ENCODE results near the gene RAPGEF1. TPM values are rescaled to one million over a fixed set of nuclear protein-coding genes. Genes with fewer than 3 reads are reported as not detected.

The RAPGEF1 gene
- total RNA-seq, 1 donor from 2014 or later: 33.3 TPM

DNA sequence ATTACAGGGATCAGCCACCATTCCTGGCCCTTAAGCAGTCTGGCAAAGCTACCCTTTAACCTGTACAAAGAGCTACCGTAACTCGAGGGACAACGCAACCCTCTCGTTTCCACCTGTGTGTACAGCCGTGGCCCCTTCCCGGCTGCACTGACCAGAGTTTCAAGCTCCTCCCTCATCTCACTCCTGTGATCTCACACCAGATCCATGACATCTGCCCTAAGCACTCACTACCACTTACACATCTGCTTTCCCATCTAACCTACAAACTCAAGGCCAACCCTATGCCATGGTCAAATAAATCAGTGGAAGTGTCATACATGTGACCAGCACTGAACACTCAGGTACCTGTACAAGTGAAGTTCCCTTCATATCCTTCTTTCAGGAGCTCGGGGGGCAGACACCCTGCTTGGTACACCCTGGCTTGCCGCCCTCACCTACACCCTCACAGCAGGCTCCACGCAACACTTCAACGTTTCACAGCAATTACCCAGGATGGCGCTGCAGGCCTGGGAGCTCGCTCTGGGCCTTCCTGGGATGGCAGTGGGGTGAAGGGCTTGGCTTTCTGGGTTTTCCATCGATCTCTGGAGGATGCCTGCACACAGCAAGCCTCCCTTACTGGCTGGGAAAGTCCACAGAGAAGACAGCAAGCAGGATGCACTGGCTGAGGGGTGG, 132.8 kb downstream of the RAPGEF1 start:
- H3K79me2 ChIP-seq (ENCODE audit: low read depth): no peaks in the 10 kb centered on the region
- Mint-ChIP-seq H3K27ac (peak overlapping the region; percentile 6), H3K36me3 (peaks cover 7% of the 10 kb centered on the region), H3K9me3 (no peaks in the 10 kb centered on the region), H3K4me1 (peaks cover 28% of the 10 kb centered on the region), H3K27me3 (ENCODE audit: insufficient read depth, low read depth) (peaks cover 10% of the 10 kb centered on the region), H3K4me3 (no peak overlapping the region)
- H3K4me3 ChIP-seq: no peak overlapping the region
- peaks cover 27% of the 10 kb centered on the region for H3K4me1 ChIP-seq
- H3K36me3 ChIP-seq: no peaks in the 10 kb centered on the region
- H3K4me2 ChIP-seq: no peak overlapping the region
- H3K27ac ChIP-seq: no peak overlapping the region
- peaks cover 15% of the 10 kb centered on the region for H3F3A ChIP-seq (ENCODE audit: low read depth)
- no peak overlapping the region for H2AFZ ChIP-seq (replicated peaks)
- DNase-seq (ENCODE audit: low spot score): no peak
- no peaks in the 10 kb centered on the region for H3K9me3 ChIP-seq (ENCODE audit: low read depth)
- no peaks in the 10 kb centered on the region for H4K20me1 ChIP-seq (ENCODE audit: low read depth)
- H3K27me3 ChIP-seq: no peaks in the 10 kb centered on the region
- TF ChIP-seq EZH2 (IDR thresholded peaks at IDR 0.05) (no peak), EZH2phosphoT487 (IDR thresholded peaks at IDR 0.05) (no peak)
- TF ChIP-seq, protein P1, sequence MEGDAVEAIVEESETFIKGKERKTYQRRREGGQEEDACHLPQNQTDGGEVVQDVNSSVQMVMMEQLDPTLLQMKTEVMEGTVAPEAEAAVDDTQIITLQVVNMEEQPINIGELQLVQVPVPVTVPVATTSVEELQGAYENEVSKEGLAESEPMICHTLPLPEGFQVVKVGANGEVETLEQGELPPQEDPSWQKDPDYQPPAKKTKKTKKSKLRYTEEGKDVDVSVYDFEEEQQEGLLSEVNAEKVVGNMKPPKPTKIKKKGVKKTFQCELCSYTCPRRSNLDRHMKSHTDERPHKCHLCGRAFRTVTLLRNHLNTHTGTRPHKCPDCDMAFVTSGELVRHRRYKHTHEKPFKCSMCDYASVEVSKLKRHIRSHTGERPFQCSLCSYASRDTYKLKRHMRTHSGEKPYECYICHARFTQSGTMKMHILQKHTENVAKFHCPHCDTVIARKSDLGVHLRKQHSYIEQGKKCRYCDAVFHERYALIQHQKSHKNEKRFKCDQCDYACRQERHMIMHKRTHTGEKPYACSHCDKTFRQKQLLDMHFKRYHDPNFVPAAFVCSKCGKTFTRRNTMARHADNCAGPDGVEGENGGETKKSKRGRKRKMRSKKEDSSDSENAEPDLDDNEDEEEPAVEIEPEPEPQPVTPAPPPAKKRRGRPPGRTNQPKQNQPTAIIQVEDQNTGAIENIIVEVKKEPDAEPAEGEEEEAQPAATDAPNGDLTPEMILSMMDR (IDR thresholded peaks at IDR 0.05): no peak
- H3K9ac ChIP-seq: no peak overlapping the region

- Histone ChIP-seq H2AFZ (replicated peaks) (no peak overlapping the region), H3K36me3 (no peaks in the 10 kb centered on the region), H3K27me3 (no peaks in the 10 kb centered on the region), H3K9me3 (ENCODE audit: low read depth) (no peaks in the 10 kb centered on the region), H3K9ac (no peak overlapping the region), H3K4me1 (peaks cover 27% of the 10 kb centered on the region), H3F3A (ENCODE audit: low read depth) (peaks cover 15% of the 10 kb centered on the region), H3K4me3 (no peak overlapping the region), H4K20me1 (ENCODE audit: low read depth) (no peaks in the 10 kb centered on the region), H3K4me2 (no peak overlapping the region), H3K79me2 (ENCODE audit: low read depth) (no peaks in the 10 kb centered on the region), H3K27ac (no peak overlapping the region)
- H3K27me3 Mint-ChIP-seq (ENCODE audit: insufficient read depth, low read depth): peaks cover 10% of the 10 kb centered on the region
- TF ChIP-seq, protein P1 (IDR thresholded peaks at IDR 0.05): no peak
- TF ChIP-seq EZH2 (IDR thresholded peaks at IDR 0.05) (no peak), EZH2phosphoT487 (IDR thresholded peaks at IDR 0.05) (no peak)
- H3K36me3 Mint-ChIP-seq: peaks cover 10% of the 10 kb centered on the region
- no peaks in the 10 kb centered on the region for H3K9me3 Mint-ChIP-seq
- DNase-seq (ENCODE audit: low spot score): no peak
- H3K4me1 Mint-ChIP-seq: peaks cover 28% of the 10 kb centered on the region
- H3K4me3 Mint-ChIP-seq: no peak overlapping the region
- H3K27ac Mint-ChIP-seq: no peak overlapping the region
Measured at GRCh38 chr9:131605770-131606590, 133.9 kb downstream of the RAPGEF1 start.

GRCh38 chr9:131603711-131604439, 136.0 kb downstream of the RAPGEF1 start:
- no peak for TF ChIP-seq EZH2 (IDR thresholded peaks at IDR 0.05)
- H2AFZ ChIP-seq (replicated peaks): no peak overlapping the region
- H3K36me3 ChIP-seq: no peaks in the 10 kb centered on the region
- Mint-ChIP-seq H3K4me3 (no peak overlapping the region), H3K9me3 (no peaks in the 10 kb centered on the region), H3K4me1 (peaks cover 14% of the 10 kb centered on the region), H3K36me3 (peaks cover 17% of the 10 kb centered on the region), H3K27ac (peak overlapping the region; percentile 50), H3K27me3 (ENCODE audit: insufficient read depth, low read depth) (peaks cover 8% of the 10 kb centered on the region)
- no peaks in the 10 kb centered on the region for H4K20me1 ChIP-seq (ENCODE audit: low read depth)
- H3K4me3 ChIP-seq: no peak overlapping the region
- peaks cover 12% of the 10 kb centered on the region for H3K4me1 ChIP-seq
- no peak overlapping the region for H3K27ac ChIP-seq
- peaks cover 4% of the 10 kb centered on the region for H3F3A ChIP-seq (ENCODE audit: low read depth)
- no peaks in the 10 kb centered on the region for H3K27me3 ChIP-seq
- no peak overlapping the region for H3K4me2 ChIP-seq
- H3K9me3 ChIP-seq (ENCODE audit: low read depth): no peaks in the 10 kb centered on the region
- DNase-seq (ENCODE audit: low spot score): no peak
- H3K79me2 ChIP-seq (ENCODE audit: low read depth): no peaks in the 10 kb centered on the region
- H3K9ac ChIP-seq: no peak overlapping the region
